B cell (primary cell): ENCODE data around the gene TBC1D4. TPM values are rescaled to one million over a fixed set of nuclear protein-coding genes. Genes with fewer than 3 reads are reported as not detected.

Source experiments
- ATAC-seq: fragments of 200-7000 bp; cut with Tn5 transposase; one replicate; pipeline ENCODE4 v1.10.0; 2021; ENCODE audit warnings: low read depth, mild to moderate bottlenecking, moderate number of reproducible peaks, moderate library complexity
- CTCF ChIA-PET: fragments of 350-600 bp; sonication (Branson Sonifier 250); formaldehyde crosslinking; loops from one replicate; lab custom pipeline; 2021; ENCODE audit warnings: antibody characterized with exemption, inconsistent platforms; lab: Charles Lee
- POLR2A ChIA-PET: fragments of 350-600 bp; sonication (Branson Sonifier 250); formaldehyde crosslinking; loops from one replicate; lab custom pipeline; 2021; ENCODE audit warnings: antibody characterized with exemption; lab: Charles Lee
- DNase-seq: peaks from one replicate; pipeline ENCODE4 v3.0.0; 2013
- H2AFZ ChIP-seq: 2 replicates; pipeline ENCODE4 v1.6.1; 2012; ENCODE audit warnings: mild to moderate bottlenecking, low read depth, low read length; ENCODE audit not compliant: insufficient read depth, poor library complexity, severe bottlenecking
- H3K27ac ChIP-seq, 2 donors: 1 replicate in 1 of 2; 2 replicates in 1 of 2; pipeline ENCODE4 v1.5.1; 2012 to 2013; ENCODE audit warnings: low read length in 2 of 2, mild to moderate bottlenecking in 2 of 2, moderate library complexity in 1 of 2
- H3K27me3 ChIP-seq, 4 experiments: fragments of 200-600 bp in 1 of 4; sonication (generic) in 1 of 4; replicated peaks in 1 of 4; 1 replicate in 2 of 4; 2 replicates in 2 of 4; pipeline versions ENCODE4 v1.6.1 to v1.7.0; 2013 to 2016; ENCODE audit warnings: low read length in 3 of 4, mild to moderate bottlenecking in 2 of 4, mixed read lengths in 1 of 4, moderate library complexity in 1 of 4; ENCODE audit not compliant: insufficient read depth in 4 of 4, control insufficient read depth in 3 of 4; ENCODE audit errors: control extremely low read depth in 1 of 4
- H3K36me3 ChIP-seq, 2 experiments: replicated peaks in 1 of 2; 1 replicate in 1 of 2; 2 replicates in 1 of 2; pipeline versions ENCODE4 v1.6.1 to v1.7.1; 2013; ENCODE audit warnings: low read length in 1 of 2; ENCODE audit not compliant: insufficient read depth in 2 of 2, control insufficient read depth in 1 of 2; ENCODE audit errors: control extremely low read depth in 1 of 2, extremely low read depth in 1 of 2
- H3K4me1 ChIP-seq, 2 donors: fragments of 200-600 bp in 1 of 2; sonication (generic) in 1 of 2; 1 replicate in 1 of 2; 2 replicates in 1 of 2; pipeline versions ENCODE4 v1.5.1 to v1.6.1; 2013 to 2017; ENCODE audit warnings: low read length in 2 of 2; ENCODE audit not compliant: control insufficient read depth in 2 of 2, insufficient read depth in 2 of 2
- H3K4me2 ChIP-seq: replicated peaks from 2 replicates; pipeline ENCODE3; 2012; ENCODE audit warnings: mild to moderate bottlenecking, low read depth, low read length; ENCODE audit not compliant: poor library complexity, severe bottlenecking
- H3K4me3 ChIP-seq, 5 experiments: fragments of 200-600 bp in 1 of 5; sonication (generic) in 1 of 5; 1 replicate in 3 of 5; 2 replicates in 2 of 5; pipeline versions ENCODE4 v1.5.1 to v1.7.0; 2011 to 2016; ENCODE audit warnings: low read length in 4 of 5, mild to moderate bottlenecking in 4 of 5, low read depth in 2 of 5, control low read depth in 1 of 5, moderate library complexity in 1 of 5; ENCODE audit not compliant: insufficient read depth in 1 of 5; ENCODE audit errors: control extremely low read depth in 1 of 5, extremely low read depth in 1 of 5
- H3K79me2 ChIP-seq: fragments of 200-600 bp; sonication (generic); one replicate; pipeline ENCODE4 v1.6.0; 2016; ENCODE audit warnings: low read length; ENCODE audit not compliant: control insufficient read depth, insufficient read depth
- H3K9ac ChIP-seq: fragments of 200-600 bp; sonication (generic); 2 replicates; pipeline ENCODE4 v1.6.1; 2017; ENCODE audit warnings: mild to moderate bottlenecking, low read length, moderate library complexity
- H3K9me3 ChIP-seq, 3 donors: one replicate each; pipeline versions ENCODE4 v1.6.1 to v1.7.1; 2013; ENCODE audit warnings: low read length in 2 of 3; ENCODE audit not compliant: control insufficient read depth in 2 of 3, insufficient read depth in 1 of 3; ENCODE audit errors: control extremely low read depth in 1 of 3
- H4K20me1 ChIP-seq: 2 replicates; pipeline ENCODE4 v1.6.0; 2012; ENCODE audit warnings: mild to moderate bottlenecking, low read length; ENCODE audit not compliant: insufficient read depth, control insufficient read depth, poor library complexity, severe bottlenecking
- H3K27ac Mint-ChIP-seq: one replicate; pipeline ENCODE4 v1.8.0; 2021; ENCODE audit warnings: mixed read lengths
- H3K27me3 Mint-ChIP-seq: one replicate; pipeline ENCODE4 v1.8.0; 2021; ENCODE audit warnings: mixed read lengths
- H3K4me1 Mint-ChIP-seq: one replicate; pipeline ENCODE4 v1.8.0; 2021; ENCODE audit warnings: mixed read lengths
- H3K4me3 Mint-ChIP-seq: one replicate; pipeline ENCODE4 v1.8.0; 2021; ENCODE audit warnings: mixed read lengths
- H3K9me3 Mint-ChIP-seq: one replicate; pipeline ENCODE4 v1.8.0; 2022; ENCODE audit warnings: mixed read lengths; ENCODE audit not compliant: insufficient read depth
- EZH2 ChIP-seq: IDR thresholded peaks from 2 replicates; pipeline ENCODE4 v1.6.1; 2012; ENCODE audit warnings: borderline replicate concordance, low read depth, mild to moderate bottlenecking, moderate library complexity, low read length; ENCODE audit not compliant: insufficient read depth, poor library complexity, severe bottlenecking
- WGBS: methylation state at CpG from one replicate; pipeline ENCODE4 v1.1.5; 2013; ENCODE audit warnings: missing lambda C conversion rate; ENCODE audit not compliant: insufficient coverage; 5-methylcytosine and 5-hydroxymethylcytosine counted together
- intact Hi-C: fragments of 100-400 bp; cut with micrococcal nuclease; formaldehyde crosslinking; loops from one replicate; pipeline ENCODE4 v1.10.0; 2022
- polyA plus RNA-seq: library from polyadenylated mRNA; depleted of rRNA; stranded (reverse); fragments of >200 nt; gene quantifications from 2 replicates; pipeline ENCODE4 v1.2.3, GENCODE V29; 2012
- total RNA-seq, 2 donors: library from RNA; stranded (reverse); fragments of 120-200 nt in 1 of 2; gene quantifications; 1 replicate in 1 of 2; 2 replicates in 1 of 2; pipeline versions ENCODE4 v1.2.3 to v1.2.4, GENCODE V29; 2013 to 2022
- TF ChIP-seq, protein P1 (sequence below): fragments of 200-600 bp; IDR thresholded peaks from one replicate; pipeline ENCODE4 v1.8.0; 2022; ENCODE audit warnings: antibody characterized with exemption, mild to moderate bottlenecking

TBC1D4 gene
- total and polyA plus RNA-seq, 2 donors (not counting 1 experiment from before 2014, with no cell fraction given): 1.6 to 3.5 TPM

DNA sequence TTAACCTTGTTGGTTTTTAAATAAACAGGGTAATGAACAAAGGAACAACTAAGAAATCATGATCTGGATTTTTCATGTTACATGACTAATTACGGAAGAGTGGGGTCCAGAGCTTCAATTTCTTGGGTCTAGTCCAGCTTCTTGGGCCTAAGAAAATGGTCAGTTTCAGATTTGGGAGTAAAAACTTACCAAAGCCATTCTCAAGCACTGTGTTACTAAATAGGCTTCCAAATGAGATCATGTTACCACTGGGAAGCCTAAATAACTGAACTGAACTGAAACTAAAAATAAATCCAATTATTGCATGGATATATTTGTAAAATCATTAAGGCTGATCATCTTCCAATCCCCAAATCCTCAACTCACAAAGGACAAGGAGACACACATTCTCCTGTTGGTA lies 13.9 kb downstream of the TBC1D4 start:
- intact Hi-C loops: no loop called here
- Mint-ChIP-seq H3K27ac (no peak overlapping the region), H3K4me1 (no peaks in the 10 kb centered on the region), H3K4me3 (no peak overlapping the region), H3K27me3 (peaks cover 14% of the 10 kb centered on the region), H3K9me3 (no peaks in the 10 kb centered on the region)
- H3K36me3 ChIP-seq: no peaks in the 10 kb centered on the region
- TF ChIP-seq EZH2: no peak
- TF ChIP-seq, protein P1, sequence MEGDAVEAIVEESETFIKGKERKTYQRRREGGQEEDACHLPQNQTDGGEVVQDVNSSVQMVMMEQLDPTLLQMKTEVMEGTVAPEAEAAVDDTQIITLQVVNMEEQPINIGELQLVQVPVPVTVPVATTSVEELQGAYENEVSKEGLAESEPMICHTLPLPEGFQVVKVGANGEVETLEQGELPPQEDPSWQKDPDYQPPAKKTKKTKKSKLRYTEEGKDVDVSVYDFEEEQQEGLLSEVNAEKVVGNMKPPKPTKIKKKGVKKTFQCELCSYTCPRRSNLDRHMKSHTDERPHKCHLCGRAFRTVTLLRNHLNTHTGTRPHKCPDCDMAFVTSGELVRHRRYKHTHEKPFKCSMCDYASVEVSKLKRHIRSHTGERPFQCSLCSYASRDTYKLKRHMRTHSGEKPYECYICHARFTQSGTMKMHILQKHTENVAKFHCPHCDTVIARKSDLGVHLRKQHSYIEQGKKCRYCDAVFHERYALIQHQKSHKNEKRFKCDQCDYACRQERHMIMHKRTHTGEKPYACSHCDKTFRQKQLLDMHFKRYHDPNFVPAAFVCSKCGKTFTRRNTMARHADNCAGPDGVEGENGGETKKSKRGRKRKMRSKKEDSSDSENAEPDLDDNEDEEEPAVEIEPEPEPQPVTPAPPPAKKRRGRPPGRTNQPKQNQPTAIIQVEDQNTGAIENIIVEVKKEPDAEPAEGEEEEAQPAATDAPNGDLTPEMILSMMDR: no peak
- no peaks in the 10 kb centered on the region for H4K20me1 ChIP-seq
- H2AFZ ChIP-seq: no peak overlapping the region
- DNase-seq (no peak), ATAC-seq (no peak)
- no peaks in the 10 kb centered on the region for H3K27me3 ChIP-seq
- H3K4me1 ChIP-seq: no peaks in the 10 kb centered on the region
- H3K79me2 ChIP-seq: no peaks in the 10 kb centered on the region
- H3K9me3 ChIP-seq: no peaks in the 10 kb centered on the region
- CTCF ChIA-PET: no interaction called here
- 100% methylated on average over 1 of the region's 1 CpG for WGBS
- no peak overlapping the region for H3K27ac ChIP-seq
- POLR2A ChIA-PET: no interaction called here
- no peak overlapping the region for H3K9ac ChIP-seq
- H3K4me2 ChIP-seq: no peak overlapping the region
- H3K4me3 ChIP-seq: no peak overlapping the region

DNA sequence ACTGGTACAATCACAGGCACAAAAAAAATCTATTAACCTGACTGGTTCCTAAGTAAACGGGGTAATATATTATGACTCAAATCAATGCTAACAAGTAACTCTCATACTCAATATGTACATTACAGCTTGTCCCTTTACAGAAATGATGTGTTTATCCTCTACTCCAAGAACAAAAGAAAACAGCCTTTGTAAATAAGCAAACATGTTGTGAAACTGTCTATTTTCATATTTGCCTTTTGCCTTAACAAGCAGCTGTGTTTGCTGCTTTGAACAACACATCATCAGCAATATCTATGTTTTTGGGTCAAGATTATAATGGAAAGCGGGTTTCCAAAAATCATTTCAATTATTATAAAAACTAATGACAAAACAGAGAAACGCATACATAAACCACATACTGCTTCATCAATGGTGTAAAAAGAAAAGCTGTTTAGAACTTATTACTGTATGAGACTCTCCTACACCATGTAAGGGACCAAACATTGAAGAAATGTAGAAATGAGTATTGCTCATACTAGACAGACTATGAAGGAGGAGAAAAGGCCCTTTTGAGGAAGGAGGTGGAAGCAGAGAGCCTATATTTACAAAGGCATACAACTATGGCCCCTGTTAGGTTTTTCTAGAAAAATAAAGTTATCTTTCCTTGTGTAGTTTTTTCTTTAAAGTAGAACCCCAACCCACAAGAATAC lies 14.8 kb downstream of the TBC1D4 start:
- H3K27ac ChIP-seq: no peak overlapping the region
- peaks cover 11% of the 10 kb centered on the region for H3K27me3 Mint-ChIP-seq
- H3K79me2 ChIP-seq: no peaks in the 10 kb centered on the region
- TF ChIP-seq EZH2: no peak
- TF ChIP-seq, protein P1: no peak
- POLR2A ChIA-PET: no interaction called here
- WGBS: no CpG with 5 or more reads among the region's 3 CpGs
- H3K27ac Mint-ChIP-seq: no peak overlapping the region
- CTCF ChIA-PET: no interaction called here
- no peak overlapping the region for H3K9ac ChIP-seq
- H3K4me1 Mint-ChIP-seq: no peaks in the 10 kb centered on the region
- DNase-seq: no peak
- no peaks in the 10 kb centered on the region for H4K20me1 ChIP-seq
- no peaks in the 10 kb centered on the region for H3K9me3 Mint-ChIP-seq
- H3K9me3 ChIP-seq: no peaks in the 10 kb centered on the region
- no peaks in the 10 kb centered on the region for H3K4me1 ChIP-seq
- H3K27me3 ChIP-seq: no peaks in the 10 kb centered on the region
- no peak overlapping the region for H3K4me2 ChIP-seq
- intact Hi-C loops: no loop called here
- H3K4me3 Mint-ChIP-seq: no peak overlapping the region
- no peaks in the 10 kb centered on the region for H3K36me3 ChIP-seq
- H3K4me3 ChIP-seq: no peak overlapping the region
- no peak overlapping the region for H2AFZ ChIP-seq
- ATAC-seq: no peak
